ENCODE results near the gene GBE1.

Gene GBE1

GRCh38 chr3:81451140-81451539 lies 310.3 kb downstream of the GBE1 start:
- DNase-seq (ENCODE audit: low read depth, low spot score) = no peak
- H3K4me3 ChIP-seq (ENCODE audit: low read length) = no peak overlapping the region

DNA sequence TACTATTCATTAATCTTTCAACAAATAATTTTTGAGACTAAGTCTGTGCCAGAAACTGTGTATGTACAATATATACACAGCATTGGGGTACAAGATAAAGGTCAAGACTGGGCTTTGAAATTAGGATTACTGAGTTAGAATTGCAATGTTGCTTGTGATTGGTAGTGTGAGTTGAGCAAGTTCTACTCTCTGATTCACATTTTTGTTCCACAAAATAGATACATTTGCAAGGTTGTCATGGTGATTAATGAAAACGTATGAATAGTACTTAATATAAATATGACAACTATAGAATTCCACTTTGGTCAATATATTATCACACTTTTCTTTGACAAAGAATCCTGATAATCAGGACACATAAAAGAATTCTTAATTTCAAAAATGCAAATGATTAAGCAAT lies 314.6 kb downstream of the GBE1 start:
- no peak for DNase-seq (ENCODE audit: low read depth, low spot score)
- no peak overlapping the region for H3K4me3 ChIP-seq (ENCODE audit: low read length)

- DNase-seq (ENCODE audit: low read depth, low spot score) = no peak
- no peak overlapping the region for H3K4me3 ChIP-seq (ENCODE audit: low read length)
Measured at GRCh38 chr3:81445712-81446111, 315.7 kb downstream of the GBE1 start.

DNA sequence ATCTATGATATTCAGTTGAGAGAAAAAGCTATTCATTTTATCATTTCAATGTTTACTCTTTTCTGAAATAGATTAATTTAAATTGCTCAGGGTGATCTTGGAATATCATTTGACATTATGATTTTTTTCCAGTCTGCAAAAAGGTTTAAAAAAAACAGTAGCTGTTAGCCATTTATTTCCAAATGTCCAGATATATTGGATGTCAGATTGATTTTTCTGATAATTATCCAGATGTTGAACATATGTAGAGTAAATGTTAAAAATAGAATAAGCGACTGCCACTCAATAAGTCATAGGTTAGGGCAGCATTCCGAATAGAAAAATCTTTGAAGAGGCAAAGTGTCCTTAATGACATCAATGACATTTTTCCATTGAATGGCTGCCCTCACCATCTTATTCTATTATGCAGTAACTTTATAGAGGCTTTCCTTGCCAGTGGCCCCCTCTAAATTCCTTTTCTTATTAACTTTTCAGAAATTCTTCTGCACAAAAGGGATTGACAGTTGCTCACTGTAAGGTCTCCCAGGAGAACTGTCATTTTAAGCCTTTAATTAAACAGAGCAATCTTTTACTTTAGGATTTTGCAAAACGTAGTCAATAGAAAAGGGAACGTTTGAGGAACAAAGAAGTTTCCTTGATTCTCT lies 316.5 kb downstream of the GBE1 start:
- H3K4me3 ChIP-seq (ENCODE audit: low read length) = no peak overlapping the region

GRCh38 chr3:81443958-81444357 lies 317.5 kb downstream of the GBE1 start:
- DNase-seq (ENCODE audit: low read depth, low spot score) = no peak

More for the DNA sequence above, 316.5 kb downstream of the GBE1 start:
- no peak for DNase-seq (ENCODE audit: low read depth, low spot score)

GRCh38 chr3:81443457-81443782 lies 318.0 kb downstream of the GBE1 start:
- no peak overlapping the region for H3K4me3 ChIP-seq (ENCODE audit: low read length)
- DNase-seq (ENCODE audit: low read depth, low spot score) = no peak

More at GRCh38 chr3:81443958-81444357, 317.5 kb downstream of the GBE1 start:
- no peak overlapping the region for H3K4me3 ChIP-seq (ENCODE audit: low read length)

DNA sequence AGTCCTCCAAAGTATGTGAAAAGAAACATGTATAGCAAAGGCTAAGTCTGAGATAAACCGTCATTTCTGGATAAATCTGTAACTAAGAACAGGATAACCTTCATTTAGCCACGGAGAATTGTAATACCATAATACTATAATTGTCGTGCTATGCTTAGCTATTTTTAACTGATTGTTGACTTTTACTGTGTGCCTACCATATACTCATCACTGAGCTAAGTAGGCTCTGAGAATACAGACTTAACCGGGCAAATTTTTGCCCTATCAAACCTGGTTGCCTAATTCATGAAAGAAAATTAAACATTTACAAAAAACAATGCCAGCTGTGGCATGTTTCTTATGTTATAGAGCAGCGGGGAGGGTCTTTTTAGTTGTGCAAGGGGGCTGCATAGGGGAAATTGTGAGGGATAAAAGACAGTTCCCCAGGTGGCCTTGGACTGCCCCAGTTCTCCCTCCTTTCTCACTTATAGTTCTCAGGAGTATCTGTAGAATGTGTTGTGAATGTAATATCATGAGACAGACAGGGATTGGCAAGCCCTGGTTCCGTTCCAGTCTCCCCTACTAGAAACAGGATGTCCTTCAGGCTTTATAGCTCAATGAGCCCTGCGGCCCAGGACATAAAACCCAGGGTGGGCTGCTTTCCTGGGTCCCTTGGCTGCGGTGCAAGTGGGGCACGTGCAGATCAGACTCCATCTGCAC lies 318.5 kb downstream of the GBE1 start:
- DNase-seq (ENCODE audit: low read depth, low spot score) = no peak
- no peak overlapping the region for H3K4me3 ChIP-seq (ENCODE audit: low read length)

GRCh38 chr3:81440661-81441060 lies 320.8 kb downstream of the GBE1 start:
- H3K4me3 ChIP-seq (ENCODE audit: low read length) = no peak overlapping the region
- no peak for DNase-seq (ENCODE audit: low read depth, low spot score)
